H9 (cell line): ENCODE measurements around the gene ACTR8. TPM values are rescaled to one million over a fixed set of nuclear protein-coding genes. Genes with fewer than 3 reads are reported as not detected.

Experiments used
- DNase-seq: peaks from one replicate; pipeline ENCODE4 v3.0.0-alpha.2; 2017
- H2AFZ ChIP-seq: one replicate; pipeline ENCODE4 v1.6.1; 2013; ENCODE audit warnings: mild to moderate bottlenecking, low read length, control low read depth, moderate library complexity
- H2AK5ac ChIP-seq: 2 replicates; pipeline ENCODE4 v1.6.1; 2013; ENCODE audit warnings: low read length, control low read depth, mixed read lengths; ENCODE audit not compliant: insufficient read length
- H2BK120ac ChIP-seq: one replicate; pipeline ENCODE4 v1.6.1; 2013; ENCODE audit warnings: low read depth, mild to moderate bottlenecking, low read length, control low read depth, inconsistent platforms; ENCODE audit not compliant: poor library complexity, severe bottlenecking
- H2BK12ac ChIP-seq: 2 replicates; pipeline ENCODE4 v1.6.1; 2013; ENCODE audit warnings: low read length, control low read depth, mixed read lengths, low read depth; ENCODE audit not compliant: insufficient read length
- H2BK15ac ChIP-seq: 2 replicates; pipeline ENCODE4 v1.6.1; 2013; ENCODE audit warnings: low read depth, low read length, control low read depth
- H2BK20ac ChIP-seq: one replicate; pipeline ENCODE4 v1.6.1; 2013; ENCODE audit warnings: low read depth, mild to moderate bottlenecking, low read length, control low read depth, inconsistent platforms; ENCODE audit not compliant: poor library complexity, severe bottlenecking
- H2BK5ac ChIP-seq: 2 replicates; pipeline ENCODE4 v1.6.1; 2013; ENCODE audit warnings: low read length, control low read depth, mixed read lengths; ENCODE audit not compliant: insufficient read length
- H3K14ac ChIP-seq: 2 replicates; pipeline ENCODE4 v1.6.1; 2013; ENCODE audit warnings: low read length, control low read depth; ENCODE audit not compliant: insufficient read depth
- H3K18ac ChIP-seq: 2 replicates; pipeline ENCODE4 v1.6.1; 2013; ENCODE audit warnings: low read depth, mild to moderate bottlenecking, mixed read lengths, low read length, control low read depth; ENCODE audit not compliant: insufficient read length
- H3K23ac ChIP-seq: 2 replicates; pipeline ENCODE4 v1.6.1; 2013; ENCODE audit warnings: low read length, control low read depth, mixed read lengths, low read depth; ENCODE audit not compliant: insufficient read length
- H3K23me2 ChIP-seq: 2 replicates; pipeline ENCODE4 v1.6.1; 2013; ENCODE audit warnings: low read depth, mild to moderate bottlenecking, mixed read lengths, low read length, control low read depth; ENCODE audit not compliant: insufficient read length, poor library complexity, severe bottlenecking
- H3K27ac ChIP-seq: 2 replicates; pipeline ENCODE4 v1.5.1; 2013; ENCODE audit warnings: low read length, control low read depth, mixed read lengths, low read depth; ENCODE audit not compliant: insufficient read length
- H3K27me3 ChIP-seq: 2 replicates; pipeline ENCODE4 v1.6.1; 2013; ENCODE audit warnings: low read length, control low read depth, inconsistent platforms; ENCODE audit not compliant: insufficient read depth
- H3K4ac ChIP-seq: 2 replicates; pipeline ENCODE4 v1.6.1; 2013; ENCODE audit warnings: low read depth, mild to moderate bottlenecking, control low read depth, inconsistent platforms, low read length, moderate library complexity
- H3K4me1 ChIP-seq: 2 replicates; pipeline ENCODE4 v1.6.1; 2013; ENCODE audit warnings: low read length, control low read depth, inconsistent platforms; ENCODE audit not compliant: insufficient read depth
- H3K4me2 ChIP-seq: 2 replicates; pipeline ENCODE4 v1.6.1; 2013; ENCODE audit warnings: low read length, control low read depth, mixed read lengths; ENCODE audit not compliant: insufficient read length, insufficient read depth
- H3K56ac ChIP-seq: 2 replicates; pipeline ENCODE4 v1.6.1; 2013; ENCODE audit warnings: low read depth, mild to moderate bottlenecking, mixed read lengths, low read length, control low read depth; ENCODE audit not compliant: insufficient read length
- H3K79me1 ChIP-seq: 2 replicates; pipeline ENCODE4 v1.6.1; 2013; ENCODE audit warnings: low read depth, mild to moderate bottlenecking, moderate library complexity, low read length, control low read depth, inconsistent platforms; ENCODE audit not compliant: insufficient read depth, poor library complexity, severe bottlenecking
- H3K79me2 ChIP-seq: 2 replicates; pipeline ENCODE4 v1.6.1; 2013; ENCODE audit warnings: low read length, control low read depth, inconsistent platforms; ENCODE audit not compliant: insufficient read depth
- H3K9ac ChIP-seq: 2 replicates; pipeline ENCODE4 v1.6.1; 2013; ENCODE audit warnings: low read length, control low read depth, mixed read lengths; ENCODE audit not compliant: insufficient read length; ENCODE audit errors: extremely low read depth
- H3K9me3 ChIP-seq: one replicate; pipeline ENCODE4 v1.6.1; 2013; ENCODE audit warnings: low read depth, low read length, inconsistent platforms; ENCODE audit not compliant: control insufficient read depth
- H3T11ph ChIP-seq: one replicate; pipeline ENCODE4 v1.6.1; 2013; ENCODE audit warnings: mild to moderate bottlenecking, low read length, control low read depth, inconsistent platforms
- H4K20me1 ChIP-seq: one replicate; pipeline ENCODE4 v1.6.1; 2013; ENCODE audit not compliant: control insufficient read depth, insufficient read length, insufficient read depth
- H4K5ac ChIP-seq: 2 replicates; pipeline ENCODE4 v1.6.1; 2013; ENCODE audit warnings: low read depth, mild to moderate bottlenecking, mixed read lengths, low read length, control low read depth; ENCODE audit not compliant: insufficient read length
- H4K8ac ChIP-seq: replicated peaks from 2 replicates; pipeline ENCODE4 v1.6.1; 2013; ENCODE audit warnings: low read length, control low read depth, mixed read lengths, low read depth; ENCODE audit not compliant: insufficient read length
- H4K91ac ChIP-seq: 2 replicates; pipeline ENCODE4 v1.6.1; 2013; ENCODE audit warnings: low read depth, mild to moderate bottlenecking, moderate library complexity, mixed read lengths, low read length, control low read depth; ENCODE audit not compliant: insufficient read length
- H3K27ac Mint-ChIP-seq, 3 experiments: 2 replicates in 2 of 3; 3 replicates in 1 of 3; pipeline ENCODE4 v1.8.0; 2020 to 2021; ENCODE audit warnings: mixed read lengths in 3 of 3, mild to moderate bottlenecking in 1 of 3, moderate library complexity in 1 of 3
- H3K27me3 Mint-ChIP-seq: 2 replicates; pipeline ENCODE4 v1.8.0; 2021; ENCODE audit warnings: low read depth, mild to moderate bottlenecking, moderate library complexity, mixed read lengths
- H3K36me3 Mint-ChIP-seq, 3 experiments: 2 replicates in 2 of 3; 3 replicates in 1 of 3; pipeline ENCODE4 v1.8.0; 2020 to 2021; ENCODE audit warnings: low read depth in 3 of 3, mixed read lengths in 3 of 3; ENCODE audit not compliant: insufficient read depth in 1 of 3
- H3K4me1 Mint-ChIP-seq, 2 experiments: 2 replicates each; pipeline ENCODE4 v1.8.0; 2020; ENCODE audit warnings: mixed read lengths in 2 of 2
- H3K4me3 Mint-ChIP-seq, 2 experiments: 2 replicates in 1 of 2; 3 replicates in 1 of 2; pipeline ENCODE4 v1.8.0; 2020 to 2021; ENCODE audit warnings: mild to moderate bottlenecking in 2 of 2, mixed read lengths in 2 of 2, moderate library complexity in 1 of 2
- H3K9me3 Mint-ChIP-seq, 2 experiments: 2 replicates in 1 of 2; 3 replicates in 1 of 2; pipeline ENCODE4 v1.8.0; 2020; ENCODE audit warnings: mild to moderate bottlenecking in 2 of 2, mixed read lengths in 2 of 2, moderate library complexity in 1 of 2
- WGBS: extraction: QIAGEN DNeasy Blood & Tissue Kit; methylation state at CpG from one replicate; pipeline ENCODE4 v1.1.7; 2013; ENCODE audit warnings: missing lambda C conversion rate, low lambda C conversion rate, mixed read lengths; ENCODE audit not compliant: insufficient read length; ENCODE audit errors: extremely low coverage; 5-methylcytosine and 5-hydroxymethylcytosine counted together
- total RNA-seq: library from RNA; stranded (reverse); gene quantifications from 2 replicates; pipeline ENCODE4 v1.2.1, GENCODE V29; 2021
- TF ChIP-seq, protein P1 (sequence below): fragments of 200-600 bp; sonication (generic); conservative IDR thresholded peaks from 3 replicates; pipeline ENCODE4 v1.8.0; 2021; ENCODE audit warnings: antibody characterized with exemption, mild to moderate bottlenecking

ACTR8 gene
- total RNA-seq, 1 experiment from 2014 or later = 39.2 TPM

DNA sequence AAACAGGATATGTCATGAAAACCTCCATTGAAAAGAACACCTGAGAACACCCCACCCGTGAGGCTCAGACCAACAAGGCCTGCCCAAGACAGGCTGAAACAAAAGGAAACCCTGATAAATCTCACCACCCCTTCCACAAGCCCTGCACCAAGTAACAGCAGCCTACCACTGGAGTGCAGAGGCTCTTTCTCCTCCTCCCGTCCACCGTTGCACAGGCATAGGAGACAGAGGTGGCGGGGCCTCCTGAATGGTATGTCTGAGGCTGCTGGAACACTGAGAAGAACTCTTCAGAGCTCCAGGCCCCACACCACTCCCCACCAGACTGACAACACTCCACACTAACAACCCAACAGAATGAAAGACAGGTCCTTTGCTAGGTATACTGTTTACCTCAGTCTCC, 57.2 kb downstream of the ACTR8 start:
- H3T11ph ChIP-seq = no peak overlapping the region
- no CpG with 5 or more reads among the region's 4 CpGs for WGBS
- no peak overlapping the region for H3K27ac ChIP-seq
- no peak overlapping the region for H2BK120ac ChIP-seq
- no peak overlapping the region for H3K18ac ChIP-seq
- no peaks in the 10 kb centered on the region for H3K79me1 ChIP-seq
- H3K23ac ChIP-seq = no peak overlapping the region
- no peaks in the 10 kb centered on the region for H3K4me1 ChIP-seq
- H2BK20ac ChIP-seq = no peak overlapping the region
- no peak overlapping the region for H2BK15ac ChIP-seq
- Mint-ChIP-seq H3K4me1 (peaks cover 4 to 10% of the 10 kb centered on the region in 2 experiments; a peak in 3 of 4 replicates), H3K4me3 (no peak overlapping the region), H3K27me3 (no peaks in the 10 kb centered on the region), H3K27ac (peak overlapping the region in 1 of 3 experiments; percentile 34; a peak in 1 of 7 replicates), H3K36me3 (peaks cover 0 to 6% (median 4%) of the 10 kb centered on the region in 3 experiments; a peak in 4 of 7 replicates), H3K9me3 (no peaks in the 10 kb centered on the region)
- no peak overlapping the region for H3K4me2 ChIP-seq
- H2AFZ ChIP-seq = no peak overlapping the region
- no peak overlapping the region for H3K56ac ChIP-seq
- H3K23me2 ChIP-seq = no peaks in the 10 kb centered on the region
- no peak overlapping the region for H4K8ac ChIP-seq
- H3K9me3 ChIP-seq = no peaks in the 10 kb centered on the region
- no peak overlapping the region for H4K5ac ChIP-seq
- no peak overlapping the region for H2AK5ac ChIP-seq
- H2BK5ac ChIP-seq = no peak overlapping the region
- TF ChIP-seq, protein P1, sequence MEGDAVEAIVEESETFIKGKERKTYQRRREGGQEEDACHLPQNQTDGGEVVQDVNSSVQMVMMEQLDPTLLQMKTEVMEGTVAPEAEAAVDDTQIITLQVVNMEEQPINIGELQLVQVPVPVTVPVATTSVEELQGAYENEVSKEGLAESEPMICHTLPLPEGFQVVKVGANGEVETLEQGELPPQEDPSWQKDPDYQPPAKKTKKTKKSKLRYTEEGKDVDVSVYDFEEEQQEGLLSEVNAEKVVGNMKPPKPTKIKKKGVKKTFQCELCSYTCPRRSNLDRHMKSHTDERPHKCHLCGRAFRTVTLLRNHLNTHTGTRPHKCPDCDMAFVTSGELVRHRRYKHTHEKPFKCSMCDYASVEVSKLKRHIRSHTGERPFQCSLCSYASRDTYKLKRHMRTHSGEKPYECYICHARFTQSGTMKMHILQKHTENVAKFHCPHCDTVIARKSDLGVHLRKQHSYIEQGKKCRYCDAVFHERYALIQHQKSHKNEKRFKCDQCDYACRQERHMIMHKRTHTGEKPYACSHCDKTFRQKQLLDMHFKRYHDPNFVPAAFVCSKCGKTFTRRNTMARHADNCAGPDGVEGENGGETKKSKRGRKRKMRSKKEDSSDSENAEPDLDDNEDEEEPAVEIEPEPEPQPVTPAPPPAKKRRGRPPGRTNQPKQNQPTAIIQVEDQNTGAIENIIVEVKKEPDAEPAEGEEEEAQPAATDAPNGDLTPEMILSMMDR = no peak
- DNase-seq = no peak
- no peaks in the 10 kb centered on the region for H4K20me1 ChIP-seq
- H3K4ac ChIP-seq = no peak overlapping the region
- no peaks in the 10 kb centered on the region for H3K79me2 ChIP-seq
- H3K9ac ChIP-seq = no peak overlapping the region
- H2BK12ac ChIP-seq = no peak overlapping the region
- no peak overlapping the region for H4K91ac ChIP-seq
- no peaks in the 10 kb centered on the region for H3K27me3 ChIP-seq
- no peak overlapping the region for H3K14ac ChIP-seq
